GM18505 (cell line): Measurements from ENCODE around the gene GRIK3.
"Not testable (repeated sequence)": the region's sequence is repeated elsewhere in the genome, so short reads cannot be mapped to it uniquely, and the experiment has no call there.

Experiments
- ATAC-seq: cut with Tn5 transposase; IDR thresholded peaks from one replicate; pipeline ENCODE4 v1.9.1; 2021; ENCODE audit not compliant: unreplicated experiment
- POLR2A ChIP-seq: IDR thresholded peaks from 4 replicates; pipeline ENCODE4 v1.6.1; 2011; ENCODE audit warnings: borderline replicate concordance; ENCODE audit not compliant: insufficient read depth, insufficient read length; ENCODE audit errors: extremely low read depth

The GRIK3 gene

GRCh38 chr1:36900128-36900527 lies 134.2 kb downstream of the GRIK3 start:
- TF ChIP-seq POLR2A: no peak
- no peak for ATAC-seq

GRCh38 chr1:36897813-36898212 lies 136.5 kb downstream of the GRIK3 start:
- ATAC-seq: not testable (repeated sequence)

- no peak for TF ChIP-seq POLR2A
- no peak for ATAC-seq
These were observed 139.5 kb downstream of the GRIK3 start for GRCh38 chr1:36894824-36895223.

GRCh38 chr1:36890776-36891175 lies 143.5 kb downstream of the GRIK3 start:
- no peak for ATAC-seq
- no peak for TF ChIP-seq POLR2A

GRCh38 chr1:36889478-36890226 lies 144.7 kb downstream of the GRIK3 start:
- no peak for TF ChIP-seq POLR2A
- no peak for ATAC-seq

- ATAC-seq: no peak
- no peak for TF ChIP-seq POLR2A
These were observed 145.4 kb downstream of the GRIK3 start for GRCh38 chr1:36888811-36889477.

- TF ChIP-seq POLR2A: no peak
- no peak for ATAC-seq
These were observed 148.6 kb downstream of the GRIK3 start for GRCh38 chr1:36885540-36886357.

GRCh38 chr1:36884801-36885200 lies 149.5 kb downstream of the GRIK3 start:
- no peak for ATAC-seq

GRCh38 chr1:36884029-36884701 lies 150.2 kb downstream of the GRIK3 start:
- no peak for TF ChIP-seq POLR2A
- no peak for ATAC-seq

More at GRCh38 chr1:36884801-36885200, 149.5 kb downstream of the GRIK3 start:
- no peak for TF ChIP-seq POLR2A

GRCh38 chr1:36883315-36883949 lies 150.9 kb downstream of the GRIK3 start:
- TF ChIP-seq POLR2A: no peak
- no peak for ATAC-seq

- no peak for ATAC-seq
- no peak for TF ChIP-seq POLR2A
These were observed 151.6 kb downstream of the GRIK3 start for GRCh38 chr1:36882536-36883285.

GRCh38 chr1:36881541-36881940 lies 152.8 kb downstream of the GRIK3 start:
- TF ChIP-seq POLR2A: no peak
- ATAC-seq: no peak
